A549 (cell line): Measurements from ENCODE around the gene KDM1B. TPM values are rescaled to one million over a fixed set of nuclear protein-coding genes. Genes with fewer than 3 reads are reported as not detected.

Experiments
- ATAC-seq, 2 experiments: fragments of 200-7000 bp in 1 of 2; fragments of >200 bp in 1 of 2; cut with Nextera tagmentation in 1 of 2; cut with Tn5 transposase in 1 of 2; 3 replicates each; pipeline versions ENCODE4 v1.8.0 to v1.9.1; 2018 to 2020; ENCODE audit warnings: mild to moderate bottlenecking in 1 of 2, moderate library complexity in 1 of 2
- CTCF ChIA-PET: fragments of 300-600 bp; sonication (Branson Sonifier 250); formaldehyde crosslinking; extraction: SDS; loops from one replicate; lab custom pipeline; 2021; ENCODE audit warnings: antibody characterized with exemption, inconsistent platforms; lab: Yijun Ruan, JAX
- POLR2A ChIA-PET: fragments of 350-600 bp; formaldehyde crosslinking; extraction: SDS; loops from one replicate; lab custom pipeline; 2021; ENCODE audit warnings: antibody characterized with exemption, inconsistent platforms; lab: Yijun Ruan, JAX
- DNase-seq, 2 experiments: peaks; one replicate each; pipeline versions ENCODE4 v3.0.0 to v3.0.0-alpha.2; 2011 to 2016; ENCODE audit warnings: low read depth in 1 of 2, low spot score in 1 of 2
- FAIRE-seq: peaks from 2 replicates; lab custom pipeline; 2011; peaks lifted over from hg19 to GRCh38; lab: Jason Lieb, UNC
- H3K27ac ChIP-seq, 2 experiments: fragments of >200 bp; sonication (Bioruptor Twin); formaldehyde crosslinking; 3 replicates each; pipeline ENCODE4 v1.5.1; 2016 to 2017
- H3K4me1 ChIP-seq: fragments of >200 bp; sonication (Bioruptor Twin); formaldehyde crosslinking; 3 replicates; pipeline ENCODE4 v1.6.1; 2016
- H3K4me2 ChIP-seq: fragments of >200 bp; sonication (Bioruptor Twin); formaldehyde crosslinking; 3 replicates; pipeline ENCODE4 v1.6.1; 2016
- H3K4me3 ChIP-seq: fragments of >200 bp; sonication (Bioruptor Twin); formaldehyde crosslinking; 3 replicates; pipeline ENCODE4 v1.5.1; 2016
- H3K9me3 ChIP-seq: fragments of >200 bp; sonication (Bioruptor Twin); formaldehyde crosslinking; 3 replicates; pipeline ENCODE4 v1.6.1; 2016
- ATOH8 ChIP-seq: fragments of 250-450 bp; sonication (Bioruptor Pico); IDR thresholded peaks from 2 replicates; pipeline ENCODE4 v1.5.0; 2020; ENCODE audit warnings: low read depth, mild to moderate bottlenecking, moderate library complexity
- CBX8 ChIP-seq: fragments of 200-600 bp; sonication (generic); IDR thresholded peaks from 2 replicates; pipeline ENCODE4 v1.6.1; 2016
- CEBPB ChIP-seq, 2 experiments: fragments of >200 bp in 1 of 2; sonication (Bioruptor Twin) in 1 of 2; formaldehyde crosslinking in 1 of 2; IDR thresholded peaks; 2 replicates each; pipeline ENCODE4 v1.6.1; 2012 to 2016
- CTCF ChIP-seq: fragments of >200 bp; sonication (Bioruptor Twin); formaldehyde crosslinking; IDR thresholded peaks from 3 replicates; pipeline ENCODE4 v1.5.1; 2016
- EHF ChIP-seq: fragments of 250-450 bp; sonication (Bioruptor Pico); IDR thresholded peaks from 2 replicates; pipeline ENCODE4 v1.5.0; 2020; ENCODE audit warnings: mild to moderate bottlenecking
- HDAC2 ChIP-seq: fragments of 200-600 bp; sonication (generic); IDR thresholded peaks from 2 replicates; pipeline ENCODE4 v1.6.1; 2016
- HOXA7 ChIP-seq: fragments of 250-450 bp; sonication (Bioruptor Pico); IDR thresholded peaks from 2 replicates; pipeline ENCODE4 v1.5.0; 2020; ENCODE audit warnings: mild to moderate bottlenecking, moderate library complexity
- KDM1A ChIP-seq: fragments of 200-600 bp; sonication (generic); IDR thresholded peaks from 2 replicates; pipeline ENCODE4 v1.6.1; 2016; ENCODE audit warnings: low read depth, mild to moderate bottlenecking
- MAFK ChIP-seq: fragments of 450-650 bp; IDR thresholded peaks from 2 replicates; pipeline ENCODE4 v1.6.1; 2014; ENCODE audit not compliant: partially characterized antibody
- MAX ChIP-seq: IDR thresholded peaks from 2 replicates; pipeline ENCODE4 v1.6.1; 2012
- MYC ChIP-seq: IDR thresholded peaks from 2 replicates; pipeline ENCODE4 v1.6.1; 2012; ENCODE audit warnings: mild to moderate bottlenecking, inconsistent platforms, low read length, improper control_type of control experiment, borderline replicate concordance
- PHF8 ChIP-seq: fragments of 200-600 bp; sonication (generic); IDR thresholded peaks from 2 replicates; pipeline ENCODE4 v1.6.1; 2016; ENCODE audit warnings: low read depth, mild to moderate bottlenecking, antibody characterized with exemption, moderate library complexity, borderline replicate concordance
- POLR2A ChIP-seq: IDR thresholded peaks from 2 replicates; pipeline ENCODE4 v1.6.1; 2012; ENCODE audit warnings: mild to moderate bottlenecking, low read length
- RAD21 ChIP-seq, 2 experiments: fragments of >200 bp in 1 of 2; sonication (Bioruptor Twin) in 1 of 2; formaldehyde crosslinking in 1 of 2; IDR thresholded peaks in 1 of 2; conservative IDR thresholded peaks in 1 of 2; 2 replicates in 1 of 2; 3 replicates in 1 of 2; pipeline ENCODE4 v1.6.1; 2012 to 2018; ENCODE audit warnings: inconsistent platforms in 1 of 2
- REST ChIP-seq: fragments of 200-600 bp; sonication (generic); IDR thresholded peaks from 2 replicates; pipeline ENCODE4 v1.6.1; 2016; ENCODE audit warnings: antibody characterized with exemption, mild to moderate bottlenecking, moderate library complexity
- TFCP2L1 ChIP-seq: fragments of 250-450 bp; sonication (Bioruptor Pico); IDR thresholded peaks from 2 replicates; pipeline ENCODE4 v1.5.0; 2021; ENCODE audit warnings: mild to moderate bottlenecking
- TP53 ChIP-seq: fragments of 250-450 bp; sonication (Bioruptor Pico); IDR thresholded peaks from 2 replicates; pipeline ENCODE4 v1.5.0; 2021; ENCODE audit warnings: mild to moderate bottlenecking, moderate library complexity
- ZFP36 ChIP-seq: fragments of 450-650 bp; IDR thresholded peaks from 2 replicates; pipeline ENCODE4 v1.6.1; 2014; ENCODE audit warnings: borderline replicate concordance; ENCODE audit not compliant: partially characterized antibody
- ZNF302 ChIP-seq: fragments of 250-450 bp; sonication (Bioruptor Pico); IDR thresholded peaks from 2 replicates; pipeline ENCODE4 v1.9.0; 2021; ENCODE audit warnings: inconsistent platforms, mild to moderate bottlenecking, moderate library complexity
- WGBS: methylation state at CpG from one replicate; pipeline ENCODE4 v1.1.6; 2017; ENCODE audit errors: missing lambda C conversion rate; 5-methylcytosine and 5-hydroxymethylcytosine counted together
- polyA plus RNA-seq, 4 experiments: library from polyadenylated mRNA; depleted of rRNA in 3 of 4; stranded (reverse); fragments of >200 nt; fragmentation: RNase III in 1 of 4; extraction: RNeasy Plus Mini Kit Qiagen cat#74134 plus additional on column Dnase treatment in 1 of 4; gene quantifications; 2 replicates in 3 of 4; 3 replicates in 1 of 4; pipeline ENCODE4 v1.2.3, GENCODE V29; 2011 to 2017
- TF ChIP-seq, protein P1 (sequence below): IDR thresholded peaks from 2 replicates; pipeline ENCODE4 v1.6.1; 2012
- TF ChIP-seq, protein P2 (sequence below): fragments of 250-450 bp; sonication (Bioruptor Pico); IDR thresholded peaks from 2 replicates; pipeline ENCODE4 v1.5.0; 2021; ENCODE audit warnings: mild to moderate bottlenecking, moderate library complexity, borderline replicate concordance
- TF ChIP-seq, protein P3 (sequence below): fragments of 150-350 bp; IDR thresholded peaks from 2 replicates; pipeline ENCODE4 v1.6.1; 2014; ENCODE audit warnings: low read depth, mild to moderate bottlenecking, low read length

Gene KDM1B
- polyA plus RNA-seq, 2 of the 4 experiments (the other 2 are of a cell fraction) = 11.0 to 14.9 TPM

- Histone ChIP-seq H3K27ac (no peak overlapping the region), H3K4me1 (no peaks in the 10 kb centered on the region), H3K4me2 (no peak overlapping the region), H3K4me3 (no peak overlapping the region), H3K9me3 (no peaks in the 10 kb centered on the region)
- FAIRE-seq (no peak), DNase-seq (no peak), ATAC-seq (no peak)
- CTCF ChIA-PET = no interaction called here
- POLR2A ChIA-PET = no interaction called here
- WGBS = 85% methylated on average over 6 of the region's 6 CpGs
- no peak for TF ChIP-seq KDM1A
Observed at GRCh38 chr6:18206591-18206990, 51.4 kb downstream of the KDM1B start.

GRCh38 chr6:18207438-18207837, 52.2 kb downstream of the KDM1B start:
- Histone ChIP-seq H3K4me1 (peaks cover 5% of the 10 kb centered on the region; the same call in 1 of the 3 replicates), H3K9me3 (no peaks in the 10 kb centered on the region), H3K4me2 (no peak overlapping the region), H3K27ac (no peak overlapping the region), H3K4me3 (no peak overlapping the region)
- FAIRE-seq (no peak), ATAC-seq (no peak), DNase-seq (no peak)
- WGBS = 95% methylated on average over 8 of the region's 8 CpGs
- TF ChIP-seq MAX (no peak), TP53 (CRISPR knock-in tag) (no peak), ZNF302 (CRISPR knock-in tag) (no peak), CEBPB (IDR thresholded peaks at IDR 0.05) (no peak), ATOH8 (CRISPR knock-in tag) (no peak), REST (no peak), CTCF (no peak), PHF8 (no peak), EHF (CRISPR knock-in tag) (no peak), HDAC2 (no peak), MAFK (no peak), ZFP36 (no peak)
- TF ChIP-seq, protein P1, sequence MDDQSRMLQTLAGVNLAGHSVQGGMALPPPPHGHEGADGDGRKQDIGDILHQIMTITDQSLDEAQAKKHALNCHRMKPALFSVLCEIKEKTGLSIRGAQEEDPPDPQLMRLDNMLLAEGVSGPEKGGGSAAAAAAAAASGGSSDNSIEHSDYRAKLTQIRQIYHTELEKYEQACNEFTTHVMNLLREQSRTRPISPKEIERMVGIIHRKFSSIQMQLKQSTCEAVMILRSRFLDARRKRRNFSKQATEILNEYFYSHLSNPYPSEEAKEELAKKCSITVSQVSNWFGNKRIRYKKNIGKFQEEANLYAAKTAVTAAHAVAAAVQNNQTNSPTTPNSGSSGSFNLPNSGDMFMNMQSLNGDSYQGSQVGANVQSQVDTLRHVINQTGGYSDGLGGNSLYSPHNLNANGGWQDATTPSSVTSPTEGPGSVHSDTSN = no peak
- POLR2A ChIA-PET = no interaction called here
- CTCF ChIA-PET = no interaction called here

- WGBS = 85% methylated on average over 2 of the region's 2 CpGs
- no peak for FAIRE-seq
- H3K9me3 ChIP-seq = no peaks in the 10 kb centered on the region
- H3K4me1 ChIP-seq = peaks cover 5% of the 10 kb centered on the region; the same call in 1 of the 3 replicates
- ChIA-PET POLR2A (no interaction called here), CTCF (no interaction called here)
- ATAC-seq = no peak
- H3K4me2 ChIP-seq = no peak overlapping the region
- no peak overlapping the region for H3K27ac ChIP-seq
- DNase-seq = no peak
- no peak overlapping the region for H3K4me3 ChIP-seq
- no peak for TF ChIP-seq MYC
- TF ChIP-seq HOXA7 (CRISPR knock-in tag) = no peak
- TF ChIP-seq KDM1A = no peak
- TF ChIP-seq, protein P1 = no peak
- TF ChIP-seq, protein P2, sequence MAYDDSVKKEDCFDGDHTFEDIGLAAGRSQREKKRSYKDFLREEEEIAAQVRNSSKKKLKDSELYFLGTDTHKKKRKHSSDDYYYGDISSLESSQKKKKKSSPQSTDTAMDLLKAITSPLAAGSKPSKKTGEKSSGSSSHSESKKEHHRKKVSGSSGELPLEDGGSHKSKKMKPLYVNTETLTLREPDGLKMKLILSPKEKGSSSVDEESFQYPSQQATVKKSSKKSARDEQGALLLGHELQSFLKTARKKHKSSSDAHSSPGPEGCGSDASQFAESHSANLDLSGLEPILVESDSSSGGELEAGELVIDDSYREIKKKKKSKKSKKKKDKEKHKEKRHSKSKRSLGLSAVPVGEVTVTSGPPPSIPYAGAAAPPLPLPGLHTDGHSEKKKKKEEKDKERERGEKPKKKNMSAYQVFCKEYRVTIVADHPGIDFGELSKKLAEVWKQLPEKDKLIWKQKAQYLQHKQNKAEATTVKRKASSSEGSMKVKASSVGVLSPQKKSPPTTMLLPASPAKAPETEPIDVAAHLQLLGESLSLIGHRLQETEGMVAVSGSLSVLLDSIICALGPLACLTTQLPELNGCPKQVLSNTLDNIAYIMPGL (CRISPR knock-in tag) = no peak
- TF ChIP-seq RAD21 (conservative IDR thresholded peaks at IDR 0.05 in 1 of 2, IDR thresholded peaks at IDR 0.05 in 1 of 2) = no peak
- TF ChIP-seq POLR2A = no peak
- TF ChIP-seq EHF (CRISPR knock-in tag) = no peak
- no peak for TF ChIP-seq TFCP2L1 (CRISPR knock-in tag)
- TF ChIP-seq, protein P3, sequence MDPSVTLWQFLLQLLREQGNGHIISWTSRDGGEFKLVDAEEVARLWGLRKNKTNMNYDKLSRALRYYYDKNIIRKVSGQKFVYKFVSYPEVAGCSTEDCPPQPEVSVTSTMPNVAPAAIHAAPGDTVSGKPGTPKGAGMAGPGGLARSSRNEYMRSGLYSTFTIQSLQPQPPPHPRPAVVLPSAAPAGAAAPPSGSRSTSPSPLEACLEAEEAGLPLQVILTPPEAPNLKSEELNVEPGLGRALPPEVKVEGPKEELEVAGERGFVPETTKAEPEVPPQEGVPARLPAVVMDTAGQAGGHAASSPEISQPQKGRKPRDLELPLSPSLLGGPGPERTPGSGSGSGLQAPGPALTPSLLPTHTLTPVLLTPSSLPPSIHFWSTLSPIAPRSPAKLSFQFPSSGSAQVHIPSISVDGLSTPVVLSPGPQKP = no peak
- TF ChIP-seq CBX8 = no peak
Observed at GRCh38 chr6:18207949-18208348, 52.7 kb downstream of the KDM1B start.
